ENCODE measurements around the gene ABHD15.

Gene ABHD15

DNA sequence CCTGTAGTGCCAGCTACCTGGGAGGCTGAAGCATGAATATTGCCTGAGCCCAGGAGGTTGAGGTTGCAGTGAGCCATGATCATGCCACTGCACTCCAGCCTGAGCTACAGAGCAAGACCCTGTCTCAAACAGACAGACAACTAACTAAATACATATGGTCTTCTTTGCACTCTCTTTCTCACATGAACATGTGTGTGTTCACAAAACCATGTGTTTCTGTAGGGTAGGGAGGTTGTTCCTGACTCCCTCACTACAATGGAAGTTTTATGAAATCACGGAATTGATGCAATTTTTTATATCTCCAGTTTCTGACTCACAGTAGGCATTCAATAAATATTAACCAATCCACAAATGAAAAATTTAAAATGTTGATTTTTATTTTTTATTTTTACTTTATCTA is 48.5 kb downstream of the ABHD15 start:
- no peak for DNase-seq (ENCODE audit: low read depth in 2 of 2)

DNA sequence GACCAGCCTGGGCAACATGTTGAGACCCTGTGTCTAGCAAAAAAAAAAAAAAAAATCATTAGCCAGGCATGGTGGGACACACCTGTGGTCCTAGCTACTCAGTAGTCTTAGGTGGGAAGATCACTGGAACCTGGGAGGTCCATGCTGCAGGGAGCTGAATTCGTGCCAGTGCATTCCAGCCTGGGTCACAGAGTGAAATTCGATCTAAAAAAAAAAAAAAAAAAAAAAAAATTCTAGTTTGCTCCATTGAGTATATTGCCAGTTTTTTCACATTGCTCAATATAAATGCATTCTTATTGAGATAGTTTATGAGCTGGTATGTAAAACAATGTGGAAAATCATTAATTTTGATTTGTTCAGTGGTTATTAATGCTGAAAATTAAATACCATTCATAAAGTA is 52.0 kb downstream of the ABHD15 start:
- no peak for DNase-seq (ENCODE audit: low read depth in 2 of 2)

DNA sequence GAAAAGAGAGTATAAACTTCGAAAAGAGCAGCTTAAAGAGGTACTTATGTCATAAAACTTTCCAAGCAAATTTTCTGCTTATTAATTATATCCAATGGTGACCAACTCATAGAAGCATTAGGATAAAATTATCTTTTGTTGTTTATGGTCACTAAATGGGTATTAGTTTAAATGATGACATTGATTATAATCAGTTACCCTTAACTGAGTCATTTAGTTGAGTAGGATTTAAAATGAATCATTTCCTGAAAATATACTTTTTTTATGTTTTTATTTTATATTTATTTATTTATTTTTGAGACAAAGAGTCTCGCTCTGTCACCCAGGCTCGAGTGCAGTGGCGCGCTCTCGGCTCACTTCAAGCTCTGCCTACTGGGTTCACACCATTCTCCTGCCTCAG is 55.9 kb downstream of the ABHD15 start:
- no peak for DNase-seq (ENCODE audit: low read depth in 2 of 2)

Measured in activated CD8-positive, alpha-beta memory T cell treated with anti-CD3 and anti-CD28 coated beads for 4 hours (primary cell).